Stimulated activated CD4-positive, alpha-beta T cell treated with anti-CD3 and anti-CD28 coated beads, Interleukin-2, amount 100 ng/mL, for 4 hours (primary cell): ENCODE data around the gene ARHGEF35.
"Not testable (repeated sequence)": the region's sequence is repeated elsewhere in the genome, so short reads cannot be mapped to it uniquely, and the experiment has no call there.

Experiments used
- DNase-seq: peaks from one replicate; pipeline ENCODE4 v3.0.0-alpha.2; 2020; ENCODE audit warnings: low read depth

Gene ARHGEF35

DNA sequence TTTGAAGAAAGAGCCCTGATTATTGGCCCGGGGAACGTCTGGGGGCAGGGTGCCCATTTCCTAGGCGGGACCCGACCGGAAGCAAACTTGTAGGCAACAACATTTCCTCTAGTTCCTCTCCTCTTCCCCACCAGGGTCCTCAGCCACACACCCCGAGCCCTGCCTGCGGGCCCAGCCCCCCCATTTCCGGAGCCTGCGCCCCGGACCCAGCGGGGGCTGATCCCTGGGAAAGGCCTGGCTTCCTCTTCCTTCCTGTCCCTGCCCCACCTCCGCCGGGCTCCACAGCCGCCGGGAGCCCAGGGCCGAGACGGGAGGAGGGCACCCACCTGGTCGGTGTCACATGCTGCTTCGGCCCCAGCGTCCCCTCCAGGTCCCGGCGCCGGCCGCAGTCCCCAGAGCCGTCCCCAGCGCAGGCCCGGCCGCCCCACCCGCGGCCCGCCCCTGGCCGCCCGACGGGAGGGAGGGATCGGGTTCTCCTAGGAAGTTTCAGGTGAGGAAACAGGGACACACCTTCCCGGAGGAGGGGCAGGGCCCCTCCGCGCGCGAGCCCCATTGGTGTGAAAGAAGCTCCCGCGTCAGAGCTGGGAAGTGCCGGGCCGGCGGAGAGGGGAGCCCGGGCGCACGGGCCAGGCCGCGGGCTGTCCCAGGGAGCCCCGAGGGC lies at the start of gene ARHGEF35:
TSS of gene ARHGEF35 (minus strand) at position 622 of the 661 bp plus-strand sequence. CDS start 7,450 bp downstream, outside the sequence.
- not testable (repeated sequence) for DNase-seq

DNA sequence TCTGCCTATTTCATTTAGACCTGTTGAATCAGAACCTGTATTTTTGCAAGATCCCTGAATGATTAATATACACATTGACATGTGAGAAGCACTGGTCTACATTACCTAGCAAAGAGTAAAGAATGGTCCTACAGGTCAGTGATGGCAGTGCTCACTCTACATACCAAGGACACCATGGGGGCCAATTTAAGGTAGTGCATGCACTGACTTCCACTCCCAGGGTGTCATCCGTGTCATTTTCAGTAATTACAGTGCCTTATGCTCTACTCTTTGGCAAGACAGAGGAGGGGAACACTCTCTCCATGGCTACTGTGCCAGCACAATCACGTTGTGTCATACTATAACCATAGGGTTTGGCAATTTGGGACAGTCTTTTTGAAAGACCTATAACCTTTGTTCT lies 49.7 kb upstream of the ARHGEF35 start:
- not testable (repeated sequence) for DNase-seq

DNA sequence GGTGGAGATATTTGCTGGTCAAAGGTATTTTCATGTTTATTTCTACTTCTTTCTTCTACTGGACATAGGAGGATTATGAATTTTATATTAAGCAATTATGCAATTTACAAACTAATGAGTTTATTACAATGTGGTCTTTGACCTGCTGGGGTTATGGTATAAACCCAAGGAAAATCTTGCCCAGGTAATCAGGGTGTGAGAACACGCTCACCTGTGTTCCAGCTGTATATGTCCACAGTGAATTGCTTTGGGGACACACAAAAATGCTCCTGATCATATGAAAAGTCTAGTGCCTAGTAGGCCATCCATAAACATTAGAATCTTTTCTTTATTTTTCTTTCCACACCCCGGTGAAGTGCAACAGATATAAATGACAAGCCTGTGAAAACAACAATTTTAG lies 43.7 kb upstream of the ARHGEF35 start, which contains the start of gene OR2A42:
TSS of gene OR2A42 (minus strand) at position 241 of the 400 bp plus-strand sequence. CDS start 6,762 bp downstream, outside the sequence.
- DNase-seq = not testable (repeated sequence)

DNA sequence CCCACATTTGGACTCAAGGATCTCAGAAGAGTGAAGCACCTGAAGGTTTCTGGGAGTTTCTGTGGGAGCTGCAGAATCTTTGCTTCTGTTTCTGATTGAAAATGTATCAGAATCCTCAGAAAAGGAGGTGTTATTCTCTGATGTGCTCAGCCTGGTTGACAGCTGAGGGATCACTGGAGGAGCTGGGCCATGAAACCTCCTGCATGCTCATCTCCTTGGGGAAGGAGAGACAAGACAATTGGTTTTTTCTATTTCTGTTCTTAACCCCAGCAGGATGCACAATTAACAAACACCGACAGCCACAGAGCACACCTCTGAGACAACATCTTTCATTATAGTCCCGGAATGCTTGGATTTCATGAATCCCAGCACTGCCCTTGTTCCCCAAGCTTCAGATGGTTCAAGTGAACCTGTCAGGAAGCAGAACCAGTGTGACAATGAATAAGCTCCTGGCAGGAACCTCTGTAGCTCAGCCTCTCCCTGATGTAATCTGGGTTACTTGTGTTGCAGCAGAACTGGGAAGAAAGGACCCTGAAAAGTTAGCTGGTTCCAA lies 43.0 kb upstream of the ARHGEF35 start:
- DNase-seq = not testable (repeated sequence)

DNA sequence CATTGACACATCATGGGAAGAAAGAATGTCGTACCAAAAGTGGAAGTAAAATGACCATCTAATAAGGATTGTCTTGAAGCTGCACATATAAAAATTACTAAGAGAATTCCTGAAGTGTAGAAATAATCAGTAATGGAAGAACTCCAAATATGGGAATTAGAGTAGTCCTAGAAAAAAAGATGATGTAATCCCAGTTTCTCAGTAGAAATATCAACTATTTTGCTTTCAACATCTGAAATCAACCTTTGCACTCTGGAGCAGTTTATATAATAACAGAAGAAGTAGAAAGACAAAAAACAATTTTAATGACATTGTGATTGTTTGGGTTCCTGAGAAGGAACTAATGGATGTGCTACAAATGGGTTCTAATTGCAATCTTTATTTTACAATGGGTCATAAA lies 37.4 kb upstream of the ARHGEF35 start:
- DNase-seq = not testable (repeated sequence)

DNA sequence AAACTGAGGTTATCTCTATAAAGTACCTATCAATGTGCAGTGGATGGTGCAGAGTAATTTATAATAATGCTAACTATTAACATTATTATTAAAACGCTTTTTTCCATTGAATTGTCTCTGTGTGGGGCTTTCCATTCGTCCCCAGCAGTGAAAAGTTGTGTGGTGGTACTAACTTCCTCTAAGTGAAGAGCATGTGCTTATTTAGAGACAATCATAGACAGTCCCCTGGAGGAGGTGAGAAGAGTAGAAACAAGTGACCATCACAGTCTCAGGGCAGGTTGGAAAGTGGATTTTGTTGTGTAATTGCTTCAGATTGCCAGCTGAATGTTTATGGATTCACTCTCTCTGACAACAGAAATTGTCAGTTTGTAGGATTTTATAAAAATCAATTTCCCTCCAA lies 35.4 kb upstream of the ARHGEF35 start:
- not testable (repeated sequence) for DNase-seq

DNA sequence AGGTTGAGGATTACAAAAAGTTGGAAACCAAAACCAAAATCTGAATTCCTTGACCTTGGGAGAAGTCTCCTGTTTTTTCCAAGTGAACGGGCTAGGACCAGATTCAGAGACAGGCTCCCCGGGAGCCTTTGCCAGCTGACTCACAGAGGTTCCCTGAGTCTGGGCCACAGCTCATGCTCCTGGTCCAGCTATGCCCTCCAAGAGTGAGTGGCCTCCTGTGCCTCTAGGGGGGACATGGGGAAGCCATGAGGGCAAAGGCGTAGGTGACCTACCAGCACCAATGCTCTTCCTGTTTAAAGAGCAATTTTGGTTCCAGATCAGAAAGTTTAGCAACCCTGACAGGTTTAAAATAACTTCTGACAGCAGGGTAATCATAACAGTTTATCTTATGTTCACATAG lies 33.2 kb upstream of the ARHGEF35 start:
- DNase-seq = not testable (repeated sequence)

DNA sequence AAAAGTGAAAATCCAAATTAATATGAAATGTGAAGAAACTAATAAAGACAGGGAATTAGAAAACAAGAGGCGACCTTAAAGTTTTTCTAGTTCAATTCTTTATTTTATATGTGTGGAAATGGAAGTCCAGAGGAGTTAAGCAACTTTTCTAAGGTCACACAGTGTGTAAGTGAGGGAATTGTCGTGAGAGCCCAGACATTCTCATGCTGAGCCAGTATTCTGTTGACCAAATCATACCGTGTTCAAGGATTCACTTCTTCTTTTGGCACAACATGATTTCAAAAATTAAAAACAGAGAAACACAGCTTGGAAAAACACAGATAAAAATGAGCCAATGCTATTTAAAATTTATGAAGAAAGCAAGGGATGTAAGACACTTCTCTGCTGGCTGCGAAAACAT lies 31.2 kb upstream of the ARHGEF35 start:
- not testable (repeated sequence) for DNase-seq

DNA sequence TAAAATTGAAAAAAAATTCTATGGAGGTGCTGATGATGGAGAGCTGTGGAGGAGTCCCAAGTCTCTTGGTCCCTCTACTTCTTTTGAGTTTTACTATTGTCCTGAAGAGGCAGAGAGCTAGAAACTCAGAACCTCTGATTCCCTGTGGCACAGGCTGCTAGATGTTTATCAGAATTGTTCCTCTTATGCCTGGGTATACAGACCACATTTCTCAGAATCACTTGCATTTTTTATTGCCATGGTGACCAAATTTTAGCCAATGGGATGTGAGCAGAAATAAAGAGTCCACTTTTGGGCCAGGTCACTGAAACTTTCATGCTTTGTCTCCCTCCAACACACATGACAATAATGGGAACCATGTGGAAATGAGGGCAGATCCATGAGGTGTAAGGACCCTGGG lies 28.0 kb upstream of the ARHGEF35 start:
- not testable (repeated sequence) for DNase-seq

DNA sequence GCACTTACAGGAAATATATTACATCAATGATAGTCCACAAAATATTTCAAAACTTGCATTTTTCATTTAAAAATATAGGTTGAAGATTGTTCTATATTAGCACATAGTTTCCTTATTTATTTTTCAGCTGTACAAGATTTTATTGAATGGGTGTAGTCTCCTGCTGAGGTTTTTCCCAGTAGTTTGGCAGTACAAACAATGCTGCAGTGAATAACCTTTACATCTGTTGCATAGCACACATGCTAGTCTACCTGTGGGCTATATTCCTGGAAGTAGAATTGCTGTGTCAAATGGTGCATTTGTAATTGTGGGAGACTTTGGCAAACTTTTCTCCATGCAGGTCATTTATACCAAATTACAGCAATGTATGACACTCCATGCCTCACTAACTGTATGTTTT lies 24.9 kb upstream of the ARHGEF35 start:
- DNase-seq = not testable (repeated sequence)

DNA sequence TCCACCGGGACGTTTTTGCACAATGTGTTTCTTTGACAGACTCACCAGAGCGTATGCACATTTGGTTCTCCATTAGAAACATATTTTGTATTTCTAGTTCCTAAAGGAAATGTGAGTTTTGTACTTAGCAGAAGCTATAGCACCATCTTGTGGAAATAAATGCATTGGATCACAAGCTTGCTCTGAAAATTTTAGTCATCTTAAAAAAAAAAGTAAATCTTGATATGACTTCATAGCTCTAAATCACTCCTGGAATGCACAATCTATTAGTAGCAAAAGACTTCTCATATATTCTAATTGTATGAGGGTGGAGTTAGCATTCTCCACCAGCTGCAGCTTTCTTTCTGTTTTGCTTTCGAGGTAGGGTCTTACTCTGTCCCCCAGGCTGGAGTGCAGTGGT lies 23.5 kb upstream of the ARHGEF35 start:
- DNase-seq = not testable (repeated sequence)

DNA sequence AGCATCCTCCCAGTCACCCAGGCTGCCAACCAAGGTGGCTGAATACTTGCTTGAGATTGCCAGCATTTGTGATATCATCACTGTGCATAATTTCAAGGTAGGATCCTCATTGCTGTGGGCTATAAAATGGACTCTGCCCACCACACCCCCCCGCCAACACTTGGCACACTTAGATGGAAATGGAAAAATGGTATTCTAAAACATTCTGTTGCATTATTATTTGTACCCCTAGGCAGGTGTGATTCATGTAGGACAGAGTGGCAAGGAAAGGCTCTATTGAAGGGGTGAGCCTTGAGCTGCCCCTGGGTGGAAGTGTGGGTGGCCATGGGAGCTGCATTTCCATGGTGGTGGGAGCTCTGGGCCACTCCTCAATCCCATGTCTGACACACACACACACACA lies 22.9 kb upstream of the ARHGEF35 start:
- DNase-seq = not testable (repeated sequence)

DNA sequence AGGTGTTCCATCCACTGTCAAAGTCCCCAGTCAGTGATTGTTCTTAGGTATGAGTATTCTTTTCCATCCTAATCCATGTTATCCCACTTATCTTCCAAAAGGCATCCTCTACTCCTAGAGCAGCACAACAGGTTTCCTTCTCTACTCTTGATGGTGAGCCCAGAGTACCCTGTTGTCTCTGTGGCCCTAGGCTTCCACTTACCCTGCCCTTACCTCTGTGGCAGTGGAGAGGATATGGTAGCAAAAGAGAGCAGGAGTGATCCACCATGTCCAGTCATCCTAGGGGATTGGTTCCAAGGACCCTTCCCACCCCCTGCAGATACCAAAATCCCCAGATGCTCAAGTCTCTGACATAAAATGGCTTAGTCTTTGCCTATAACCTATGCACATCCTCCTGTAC lies 21.6 kb upstream of the ARHGEF35 start:
- not testable (repeated sequence) for DNase-seq

DNA sequence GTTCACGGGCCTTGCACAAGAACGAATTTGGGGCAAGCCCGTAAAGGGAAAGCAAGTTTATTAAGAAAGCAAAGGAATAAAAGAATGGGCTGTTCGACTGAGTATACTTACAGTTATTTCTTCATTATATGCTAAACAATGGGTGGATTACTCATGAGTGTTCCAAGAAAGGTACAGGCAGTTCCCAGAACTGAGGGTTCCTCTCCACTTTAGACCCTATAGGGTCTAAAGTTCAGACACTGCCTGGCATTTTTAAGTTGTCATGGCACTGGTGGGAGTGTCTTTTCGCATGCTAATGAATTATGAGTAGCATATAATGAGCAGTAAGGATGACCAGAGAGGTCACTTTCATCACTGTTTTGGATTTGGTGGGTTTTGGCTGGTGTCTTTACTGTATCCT lies 9.7 kb upstream of the ARHGEF35 start:
- DNase-seq = not testable (repeated sequence)

DNA sequence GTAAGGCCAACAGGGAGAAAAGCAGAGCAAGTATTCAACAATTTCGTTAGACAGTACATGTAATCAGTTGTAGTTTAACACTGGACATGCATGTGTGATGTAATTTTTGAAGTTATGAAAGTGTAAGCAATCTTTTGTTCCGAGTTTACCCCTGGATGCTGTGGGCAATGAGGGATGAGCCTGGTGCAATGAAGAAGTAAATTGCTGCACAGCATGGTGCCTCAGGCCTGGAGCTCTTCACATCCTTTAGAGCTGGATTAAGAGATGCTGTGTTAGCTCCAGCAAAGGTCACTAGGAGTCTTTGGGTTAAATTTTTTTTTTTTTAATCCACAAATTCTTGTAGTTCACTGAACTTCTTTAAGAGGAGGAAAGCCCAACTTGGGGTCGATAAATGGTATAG lies 7.5 kb upstream of the ARHGEF35 start:
- DNase-seq = not testable (repeated sequence)

DNA sequence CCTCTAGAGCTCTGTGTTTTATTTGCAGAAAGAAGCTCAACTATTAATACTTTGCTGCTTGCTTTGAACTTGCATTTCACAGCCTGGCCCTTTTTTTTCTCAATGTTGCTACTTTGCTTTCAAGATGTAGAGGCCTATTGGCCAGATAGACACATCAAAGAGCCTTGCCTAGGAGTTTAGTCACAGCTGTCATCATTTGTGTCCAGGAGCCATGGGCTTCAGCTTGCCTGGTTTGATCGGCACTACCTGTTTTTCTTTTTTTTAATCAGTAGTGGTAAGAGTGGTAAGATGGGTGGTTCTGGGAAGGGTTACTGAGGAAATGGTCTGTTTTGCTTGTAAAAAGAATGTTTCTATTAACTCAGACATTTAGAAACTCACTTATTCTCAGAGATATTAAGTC lies 6.3 kb upstream of the ARHGEF35 start:
- DNase-seq = not testable (repeated sequence)

DNA sequence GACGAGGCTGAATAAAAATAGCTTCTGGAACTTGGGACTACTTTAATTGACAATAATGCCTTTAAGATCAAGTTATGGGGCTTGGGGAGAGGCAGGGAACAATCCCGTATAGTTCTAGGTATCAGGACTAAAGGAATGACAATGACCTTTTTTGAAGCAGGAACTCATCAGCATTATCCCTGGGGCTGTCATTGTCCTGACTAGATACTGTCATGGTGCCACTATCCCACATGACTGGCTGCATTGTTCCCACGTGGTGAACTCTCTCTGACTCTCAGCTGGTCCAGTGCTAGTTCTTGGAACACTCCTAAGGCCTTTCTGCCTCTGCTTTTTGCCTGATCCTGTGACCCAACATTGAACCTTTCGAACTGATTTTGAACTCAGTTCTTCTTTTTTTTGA lies 3.3 kb upstream of the ARHGEF35 start:
- not testable (repeated sequence) for DNase-seq

DNA sequence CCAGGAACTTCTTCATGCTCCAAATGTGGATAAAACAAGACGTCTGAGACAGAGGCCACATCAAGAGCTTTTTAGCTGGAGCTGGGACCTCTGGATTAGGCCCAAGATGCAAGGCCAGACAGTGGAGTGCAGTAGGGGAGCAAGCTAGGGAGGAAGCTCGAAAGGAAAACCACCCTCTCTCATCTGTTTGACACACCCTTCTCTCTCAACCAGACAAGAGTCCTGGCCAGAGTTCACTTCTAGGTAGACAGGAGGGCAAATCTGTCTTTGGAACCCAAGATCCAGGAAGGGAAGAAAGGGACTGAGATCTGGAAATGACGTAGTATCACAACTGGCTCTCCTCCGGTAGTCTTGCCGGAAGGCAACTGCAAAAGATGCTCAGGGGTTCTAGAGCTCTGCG lies 1.2 kb downstream of the ARHGEF35 start:
- not testable (repeated sequence) for DNase-seq

DNA sequence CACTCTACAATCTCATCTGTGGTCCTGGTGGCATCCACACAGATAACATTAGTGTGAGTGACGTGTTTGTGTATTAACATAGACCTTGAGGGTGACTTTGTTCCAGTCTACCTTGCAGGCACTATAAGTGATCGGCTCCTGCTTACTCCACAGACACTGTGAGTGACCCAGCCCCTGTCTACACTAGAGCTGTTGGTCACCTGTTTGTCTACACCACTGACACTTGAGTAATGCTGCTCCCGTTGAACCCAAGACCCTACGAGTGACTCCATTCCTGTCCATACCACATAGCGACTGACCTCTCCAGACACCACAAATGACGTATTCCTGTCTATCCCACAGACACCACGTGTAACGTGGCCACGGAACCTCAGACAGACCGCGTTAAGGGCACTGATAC lies 1.9 kb downstream of the ARHGEF35 start:
- DNase-seq = not testable (repeated sequence)

DNA sequence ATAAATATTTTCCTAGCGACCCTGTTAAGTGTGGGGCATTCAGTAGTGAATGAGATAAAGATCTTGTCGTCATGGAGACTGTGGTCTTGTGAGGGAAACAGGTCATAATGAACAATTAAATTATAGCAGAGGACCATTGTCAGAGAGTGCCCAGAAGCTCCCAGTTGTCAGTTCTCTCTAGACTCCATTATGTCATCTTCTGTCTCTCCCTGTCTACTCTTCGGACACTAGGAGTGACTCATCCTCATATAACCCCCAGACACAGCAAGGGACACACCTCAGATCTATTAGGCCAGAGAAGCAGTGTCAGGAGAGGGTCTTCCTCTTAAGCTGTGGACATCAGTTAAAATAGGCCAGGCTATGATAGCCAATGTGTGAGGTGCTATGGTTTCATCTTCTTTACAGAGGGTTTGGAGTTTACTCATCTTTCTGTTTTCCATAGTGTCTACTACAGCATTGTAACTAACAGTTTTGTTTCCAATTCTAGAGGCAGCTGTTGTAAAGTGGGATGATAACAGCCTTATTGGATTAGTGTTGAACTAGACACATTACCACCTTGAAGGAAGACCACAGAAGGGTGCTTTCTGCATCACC lies 7.0 kb downstream of the ARHGEF35 start:
- not testable (repeated sequence) for DNase-seq

DNA sequence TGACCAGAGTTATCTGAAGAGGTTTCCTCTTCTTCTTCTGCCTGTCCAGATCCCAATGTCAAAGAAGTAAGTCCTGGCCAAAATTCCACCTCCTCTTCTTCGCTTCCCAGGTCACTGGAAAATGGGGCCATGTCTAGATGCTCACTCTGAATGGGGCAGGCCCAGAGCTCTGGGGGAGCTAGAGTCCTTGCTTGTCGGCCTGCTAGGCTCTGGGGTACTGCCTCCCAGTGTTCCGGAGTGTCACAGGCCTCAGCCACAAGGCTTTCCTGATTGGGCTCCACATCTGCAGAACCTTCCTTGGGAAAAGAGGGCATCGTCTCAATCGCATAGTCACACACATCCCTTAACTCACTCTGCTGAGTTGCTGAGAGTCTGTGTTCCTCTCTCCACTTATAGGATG lies 7.8 kb downstream of the ARHGEF35 start:
- not testable (repeated sequence) for DNase-seq

DNA sequence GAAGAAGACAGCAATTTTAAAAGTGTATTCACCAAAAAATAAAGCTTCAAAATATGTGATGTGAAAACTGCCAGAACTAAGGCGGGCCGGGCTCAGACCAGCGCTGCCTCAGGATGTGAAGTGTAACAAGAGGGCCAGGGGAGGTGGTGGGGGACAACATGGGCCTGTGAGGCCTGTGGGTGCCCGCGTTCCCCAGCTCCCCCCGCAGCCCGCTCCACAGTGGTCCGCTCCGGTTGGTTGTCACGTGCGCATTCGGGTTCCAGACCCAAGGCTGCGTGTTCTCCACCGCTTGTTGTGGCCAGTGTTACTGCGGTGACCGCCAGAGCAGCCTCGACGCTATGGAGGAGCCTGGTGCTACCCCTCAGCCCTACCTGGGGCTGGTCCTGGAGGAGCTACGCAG lies 12.5 kb downstream of the ARHGEF35 start, which contains the start of gene CTAGE4:
TSS of gene CTAGE4 (plus strand) at position 301 of the 400 bp plus-strand sequence. CDS start at position 339, 38 bp downstream.
- not testable (repeated sequence) for DNase-seq

DNA sequence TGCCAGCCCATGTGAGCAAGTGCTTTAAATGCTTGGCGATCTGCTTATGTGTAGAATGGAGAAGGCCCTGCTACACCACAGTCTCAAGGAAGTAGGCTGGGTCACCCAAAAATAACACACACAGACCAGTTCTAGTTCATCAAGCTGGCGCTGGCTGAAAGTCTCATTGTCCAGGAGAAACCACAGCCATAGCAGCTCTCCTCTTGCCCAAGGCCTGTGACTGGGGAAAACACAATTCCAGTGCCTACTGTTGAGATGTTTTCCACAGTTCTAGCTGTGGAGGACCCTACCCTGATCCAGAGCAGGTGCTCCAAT lies 16.5 kb downstream of the ARHGEF35 start:
- not testable (repeated sequence) for DNase-seq
